ENCODE measurements around the gene DOK3. TPM values are rescaled to one million over a fixed set of nuclear protein-coding genes. Genes with fewer than 3 reads are reported as not detected.

The DOK3 gene
- polyA plus RNA-seq, 1 donor (not counting 4 experiments of a cell fraction or from before 2014, with no cell fraction given), result 1.7 TPM

DNA sequence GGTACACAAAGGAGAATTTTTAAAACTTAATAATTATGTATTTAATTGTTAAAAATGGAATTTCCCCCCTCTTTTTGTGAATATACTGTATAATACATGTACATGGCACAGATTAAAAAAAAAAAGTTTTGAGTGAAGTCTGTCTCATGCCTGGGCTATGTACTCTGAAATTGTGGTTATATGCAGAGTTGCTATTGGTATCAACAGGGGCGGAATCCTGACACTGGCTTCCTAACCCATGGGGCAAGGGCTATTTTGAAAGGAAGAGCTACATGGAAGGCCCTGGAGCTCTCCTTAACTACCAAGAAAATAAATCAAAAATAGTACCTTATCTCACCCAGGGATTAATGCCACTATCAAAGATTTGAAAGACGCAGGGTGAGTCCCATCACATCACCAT is 45.6 kb upstream of the DOK3 start:
- DNase-seq (ENCODE audit: low read depth, low spot score) (no peak), FAIRE-seq (no peak)
- H4K20me1 ChIP-seq (ENCODE audit: control insufficient read depth, extremely low read depth, insufficient read depth, low read length), result no peaks in the 10 kb centered on the region
- H3K4me2 ChIP-seq (ENCODE audit: control insufficient read depth, extremely low read depth, insufficient read depth, low read depth, low read length), result peak overlapping the region; percentile 88
- no peak overlapping the region for H2AFZ ChIP-seq (ENCODE audit: control insufficient read depth, low read length)
- no peak overlapping the region for H3K9ac ChIP-seq (ENCODE audit: control insufficient read depth, extremely low read depth, insufficient read depth, low read length)
- TF ChIP-seq, protein P1, sequence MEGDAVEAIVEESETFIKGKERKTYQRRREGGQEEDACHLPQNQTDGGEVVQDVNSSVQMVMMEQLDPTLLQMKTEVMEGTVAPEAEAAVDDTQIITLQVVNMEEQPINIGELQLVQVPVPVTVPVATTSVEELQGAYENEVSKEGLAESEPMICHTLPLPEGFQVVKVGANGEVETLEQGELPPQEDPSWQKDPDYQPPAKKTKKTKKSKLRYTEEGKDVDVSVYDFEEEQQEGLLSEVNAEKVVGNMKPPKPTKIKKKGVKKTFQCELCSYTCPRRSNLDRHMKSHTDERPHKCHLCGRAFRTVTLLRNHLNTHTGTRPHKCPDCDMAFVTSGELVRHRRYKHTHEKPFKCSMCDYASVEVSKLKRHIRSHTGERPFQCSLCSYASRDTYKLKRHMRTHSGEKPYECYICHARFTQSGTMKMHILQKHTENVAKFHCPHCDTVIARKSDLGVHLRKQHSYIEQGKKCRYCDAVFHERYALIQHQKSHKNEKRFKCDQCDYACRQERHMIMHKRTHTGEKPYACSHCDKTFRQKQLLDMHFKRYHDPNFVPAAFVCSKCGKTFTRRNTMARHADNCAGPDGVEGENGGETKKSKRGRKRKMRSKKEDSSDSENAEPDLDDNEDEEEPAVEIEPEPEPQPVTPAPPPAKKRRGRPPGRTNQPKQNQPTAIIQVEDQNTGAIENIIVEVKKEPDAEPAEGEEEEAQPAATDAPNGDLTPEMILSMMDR (optimal IDR thresholded peaks at IDR 0.05 in 1 of 3, IDR thresholded peaks at IDR 0.05 in 1 of 3, conservative IDR thresholded peaks at IDR 0.05 in 1 of 3; ENCODE audit: extremely low read depth in 1 of 3, insufficient read depth in 2 of 3, low read length in 3 of 3), result no peak
- TF ChIP-seq EZH2 (IDR thresholded peaks at IDR 0.05; ENCODE audit: low read length), result no peak
- H3K4me1 ChIP-seq (ENCODE audit: control insufficient read depth, extremely low read depth, insufficient read depth, low read length), result peaks cover 27% of the 10 kb centered on the region
- H3K4me3 ChIP-seq (ENCODE audit: control insufficient read depth in 2 of 3, extremely low read depth in 1 of 3, insufficient read depth in 2 of 3, low read depth in 1 of 3, low read length in 3 of 3), result no peak overlapping the region
- no peaks in the 10 kb centered on the region for H3K27me3 ChIP-seq (ENCODE audit: control insufficient read depth, extremely low read depth, insufficient read depth, low read length)
- H3K9me3 ChIP-seq (ENCODE audit: control insufficient read depth, low read depth, low read length), result no peaks in the 10 kb centered on the region
- peaks cover 3% of the 10 kb centered on the region for H3K9me1 ChIP-seq (ENCODE audit: control insufficient read depth, extremely low read depth, insufficient read depth, low read length)
- no peak overlapping the region for H3K27ac ChIP-seq (ENCODE audit: control insufficient read depth, insufficient read depth, low read length)
- H3K79me2 ChIP-seq (ENCODE audit: control insufficient read depth, insufficient read depth, low read length), result peaks cover 40% of the 10 kb centered on the region
- peaks cover 9% of the 10 kb centered on the region in 2 experiments for H3K36me3 ChIP-seq (ENCODE audit: control insufficient read depth in 2 of 2, extremely low read depth in 1 of 2, insufficient read depth in 2 of 2, low read length in 2 of 2)
- dilution Hi-C loops (cut with MboI; ENCODE audit: extremely low pct_ligation_motif_present, low sequenced_read_pairs), result no loop called here

DNA sequence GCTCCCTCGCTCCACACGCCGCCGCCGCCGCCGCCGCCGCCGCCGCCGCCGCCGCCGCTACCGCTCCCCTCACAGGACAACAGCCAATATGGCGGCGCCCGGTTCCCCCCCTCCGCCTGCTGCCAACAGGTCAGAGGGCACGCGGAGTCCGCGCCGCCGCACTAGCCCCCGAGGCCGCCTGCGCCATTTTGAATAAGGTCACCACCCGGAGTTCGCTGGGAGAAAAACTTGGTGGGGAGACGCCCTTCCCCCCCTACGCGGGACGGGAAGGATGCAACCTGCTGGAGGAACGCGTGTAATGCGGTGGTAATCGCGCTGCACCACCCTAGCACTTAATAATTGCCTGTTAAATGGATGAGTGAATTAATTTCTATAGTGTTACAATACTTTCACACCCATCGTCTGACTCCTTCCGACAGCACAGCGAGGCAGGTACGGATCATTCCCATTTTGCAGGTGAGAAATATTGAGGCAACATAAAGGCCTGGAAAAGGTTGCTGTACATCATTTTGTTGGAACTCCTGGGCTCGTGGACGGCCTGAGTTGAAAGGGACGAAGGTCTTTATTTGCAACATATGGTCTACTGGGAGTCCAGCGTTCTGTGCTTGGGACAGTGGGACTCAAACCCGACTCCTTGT is 45.0 kb upstream of the DOK3 start, which contains the start of gene FAM193B:
Gene FAM193B (minus strand): TSS at position 90 of the 638 bp plus-strand sequence. CDS start 105 bp downstream, outside the sequence.
- TF ChIP-seq EZH2 (IDR thresholded peaks at IDR 0.05; ENCODE audit: low read length), result no peak
- TF ChIP-seq, protein P1 (optimal IDR thresholded peaks at IDR 0.05 in 1 of 3, IDR thresholded peaks at IDR 0.05 in 1 of 3, conservative IDR thresholded peaks at IDR 0.05 in 1 of 3; ENCODE audit: extremely low read depth in 1 of 3, insufficient read depth in 2 of 3, low read length in 3 of 3), result peak; percentile 38 to 50 (median 43)
- H3K4me3 ChIP-seq (ENCODE audit: control insufficient read depth in 2 of 3, extremely low read depth in 1 of 3, insufficient read depth in 2 of 3, low read depth in 1 of 3, low read length in 3 of 3), result peak within 1 kb of the TSS; percentile 80 to 92 (median 88)
- dilution Hi-C loops (cut with MboI; ENCODE audit: extremely low pct_ligation_motif_present, low sequenced_read_pairs), result no loop called here
- peaks cover 9% of the 10 kb centered on the region in 2 experiments for H3K36me3 ChIP-seq (ENCODE audit: control insufficient read depth in 2 of 2, extremely low read depth in 1 of 2, insufficient read depth in 2 of 2, low read length in 2 of 2)
- peaks cover 44% of the 10 kb centered on the region for H3K79me2 ChIP-seq (ENCODE audit: control insufficient read depth, insufficient read depth, low read length)
- FAIRE-seq, result no peak
- H3K9me3 ChIP-seq (ENCODE audit: control insufficient read depth, low read depth, low read length), result no peaks in the 10 kb centered on the region
- no peaks in the 10 kb centered on the region for H4K20me1 ChIP-seq (ENCODE audit: control insufficient read depth, extremely low read depth, insufficient read depth, low read length)
- H3K4me2 ChIP-seq (ENCODE audit: control insufficient read depth, extremely low read depth, insufficient read depth, low read depth, low read length), result peak within 1 kb of the TSS; percentile 91
- no peak for DNase-seq (ENCODE audit: low read depth, low spot score)
- peak within 1 kb of the TSS; percentile 73 for H2AFZ ChIP-seq (ENCODE audit: control insufficient read depth, low read length)
- peak within 1 kb of the TSS; percentile 44 for H3K27ac ChIP-seq (ENCODE audit: control insufficient read depth, insufficient read depth, low read length)
- H3K9me1 ChIP-seq (ENCODE audit: control insufficient read depth, extremely low read depth, insufficient read depth, low read length), result peaks cover 3% of the 10 kb centered on the region
- peak within 1 kb of the TSS; percentile 76 for H3K9ac ChIP-seq (ENCODE audit: control insufficient read depth, extremely low read depth, insufficient read depth, low read length)
- no peaks in the 10 kb centered on the region for H3K27me3 ChIP-seq (ENCODE audit: control insufficient read depth, extremely low read depth, insufficient read depth, low read length)
- peaks cover 27% of the 10 kb centered on the region for H3K4me1 ChIP-seq (ENCODE audit: control insufficient read depth, extremely low read depth, insufficient read depth, low read length)
